ENCODE data around the gene MYH7B.

- TF ChIP-seq JUND (IDR thresholded peaks at IDR 0.05), result no peak
- no peak for TF ChIP-seq CTCF (IDR thresholded peaks at IDR 0.05 in 2 of 3, conservative IDR thresholded peaks at IDR 0.05 in 1 of 3; ENCODE audit: borderline replicate concordance in 1 of 3, insufficient read depth in 1 of 3, low read depth in 2 of 3, low read length in 2 of 3)
- no peak for TF ChIP-seq REST (IDR thresholded peaks at IDR 0.05; ENCODE audit: low read depth)
- no peak for TF ChIP-seq RAD21 (IDR thresholded peaks at IDR 0.05; ENCODE audit: low read depth)
- no peak for TF ChIP-seq POLR2A (IDR thresholded peaks at IDR 0.05; ENCODE audit: borderline replicate concordance, extremely low read depth, insufficient read depth, insufficient read length)
- TF ChIP-seq CEBPB (IDR thresholded peaks at IDR 0.05; ENCODE audit: low read depth), result no peak
- no peak for TF ChIP-seq SRF (IDR thresholded peaks at IDR 0.05; ENCODE audit: low read depth)
- no peak for TF ChIP-seq ATF3 (IDR thresholded peaks at IDR 0.05)
- no peak for TF ChIP-seq MAX (IDR thresholded peaks at IDR 0.05)
- TF ChIP-seq EZH2phosphoT487 (IDR thresholded peaks at IDR 0.05; ENCODE audit: borderline replicate concordance), result no peak
- TF ChIP-seq EZH2 (IDR thresholded peaks at IDR 0.05), result no peak
- no peak for TF ChIP-seq YY1 (IDR thresholded peaks at IDR 0.05; ENCODE audit: extremely low read depth, insufficient replicate concordance, low read depth, low read length)
Measured at GRCh38 chr20:34967421-34967820, 11.8 kb downstream of the MYH7B start.
